Left colon (tissue), 2 donors: ENCODE measurements around the gene MAPK13. TPM values are rescaled to one million over a fixed set of nuclear protein-coding genes. Genes with fewer than 3 reads are reported as not detected.

Source experiments
- ATAC-seq: fragments of 200-7000 bp; cut with Tn5 transposase; one replicate; pipeline ENCODE4 v1.9.1; 2020; ENCODE audit warnings: mild to moderate bottlenecking, moderate library complexity
- DNase-seq, 2 donors: peaks; one replicate each; pipeline ENCODE4 v3.0.0-alpha.2; 2020
- intact Hi-C, 2 donors: fragments of 100-400 bp; cut with DNase I in 1 of 2; cut with micrococcal nuclease in 1 of 2; formaldehyde crosslinking; loops; one replicate each; pipeline versions ENCODE4 v1.11.2 to v1.14.0; 2022; cut with DNase I, micrococcal nuclease
- total RNA-seq, 2 donors: library from RNA; stranded (reverse); fragmentation: NEBNext Ultra II Directional; extraction: Animal tissue kit (Norgen Biotek cat#: 25700); gene quantifications; one replicate each; pipeline ENCODE4 v1.2.1, GENCODE V29; 2021
- donor health status: DM: no; HTN: no; CAD: no.
- donor health status: DM: yes; HTN: yes; CAD: no.

Gene MAPK13
- total RNA-seq, 2 donors from 2014 or later: 184 to 186 TPM

DNA sequence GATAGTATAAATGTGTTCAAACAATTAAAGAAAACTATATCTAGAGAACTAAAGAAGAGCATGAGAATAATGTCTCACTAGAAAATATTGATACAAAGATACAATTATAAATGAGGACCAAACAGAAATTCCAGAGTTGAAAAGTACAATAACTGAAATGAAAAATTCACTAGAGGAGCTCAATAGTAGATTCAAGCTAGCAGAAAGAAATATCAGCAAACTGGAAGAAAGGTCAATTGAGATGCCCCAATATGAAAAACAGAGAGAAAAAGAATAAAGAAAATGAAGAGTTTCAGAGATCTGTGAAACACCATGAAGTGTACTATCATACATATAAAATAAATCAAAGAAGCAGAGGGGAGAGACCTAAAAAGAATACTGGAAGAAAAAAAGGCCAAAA is 48.2 kb downstream of the MAPK13 start:
- intact Hi-C loops: no loop called here
- ATAC-seq (no peak), DNase-seq (no peak)

DNA sequence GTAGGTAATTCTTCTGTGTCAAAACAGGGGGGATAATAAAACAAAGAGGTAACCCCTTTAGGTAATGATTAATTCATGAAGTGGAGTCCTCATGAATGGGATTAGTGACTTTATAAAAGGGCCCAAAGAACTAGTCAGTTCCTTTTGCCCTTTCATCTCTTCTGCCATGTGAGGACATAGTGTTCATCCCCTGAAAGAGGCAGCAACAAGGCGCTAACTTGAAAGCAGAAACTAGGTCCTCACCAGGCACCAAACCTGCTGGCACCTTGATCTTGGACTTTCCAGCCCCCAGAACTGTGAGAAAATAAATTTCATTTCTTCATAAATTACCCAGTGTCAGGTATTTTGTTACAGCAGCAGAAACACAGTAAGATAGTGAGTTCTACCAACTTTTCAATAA is 49.8 kb downstream of the MAPK13 start:
- intact Hi-C loops: no loop called here
- ATAC-seq (no peak), DNase-seq (no peak)

GRCh38 chr6:36184311-36184710 is 54.0 kb downstream of the MAPK13 start:
- DNase-seq: no peak
- ATAC-seq: no peak
- intact Hi-C loops: no loop called here

GRCh38 chr6:36186199-36186598 is 55.9 kb downstream of the MAPK13 start:
- no peak for ATAC-seq
- DNase-seq: no peak
- intact Hi-C loops: no loop called here

- DNase-seq (no peak), ATAC-seq (no peak)
- intact Hi-C loops: no loop called here
Measured at GRCh38 chr6:36187446-36187845, 57.1 kb downstream of the MAPK13 start.

Other genes starting within 250 kb of the MAPK13 start
- gene SRPK1, start 209.4 kb upstream of the MAPK13 start, total RNA-seq: 10 to 100 TPM; 81.3 to 95.1 TPM
- gene SLC26A8, start 105.9 kb upstream of the MAPK13 start, total RNA-seq: under 1 TPM; 0.18 to 0.50 TPM
- gene MAPK14, start 102.7 kb upstream of the MAPK13 start, total RNA-seq: 10 to 100 TPM; 60.0 to 69.8 TPM
- gene BRPF3, start 66.2 kb downstream of the MAPK13 start, total RNA-seq: 10 to 100 TPM; 75.0 to 75.6 TPM
- under 1 TPM; 0.43 to 0.53 TPM for gene PNPLA1, start 139.5 kb downstream of the MAPK13 start, total RNA-seq
- gene BNIP5, start 206.4 kb downstream of the MAPK13 start, total RNA-seq: 10 to 100 TPM; 11.4 to 14.4 TPM